ENCODE data around the gene ZNF764. TPM values are rescaled to one million over a fixed set of nuclear protein-coding genes. Genes with fewer than 3 reads are reported as not detected.

ZNF764 gene
- total RNA-seq, 4 donors from 2014 or later, result 17.9 to 48.0 (median 23.2) TPM

DNA sequence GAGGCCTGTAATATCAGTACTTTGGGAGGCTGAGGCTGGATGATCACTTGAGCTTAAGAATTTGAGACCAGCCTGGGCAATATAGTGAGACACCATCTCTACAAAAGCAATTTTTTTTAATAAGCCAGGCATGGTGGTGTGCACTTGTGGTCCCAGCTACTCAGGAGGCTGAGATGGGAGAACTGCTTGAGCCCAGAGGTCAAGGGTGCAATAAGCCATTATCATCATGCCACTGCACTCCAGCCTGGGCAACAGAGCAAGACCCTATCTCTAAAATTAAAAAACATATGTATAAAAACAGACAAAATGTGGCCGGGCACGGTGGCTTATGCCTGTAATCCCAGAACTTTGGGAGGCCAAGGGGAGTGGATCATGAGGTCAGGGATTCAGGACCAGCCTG lies 30.5 kb upstream of the ZNF764 start:
- 89 to 100% methylated on average over 2 of the region's 2 CpGs for WGBS, 2 donors (ENCODE audit: low coverage in 1 of 2)
- Histone ChIP-seq H3K4me3 (no peak overlapping the region), H3K27me3 (no peaks in the 10 kb centered on the region), H3K4me1 (peaks cover 7 to 33% (median 25%) of the 10 kb centered on the region in 4 donors), H3K9me3 (no peaks in the 10 kb centered on the region), H3K36me3 (no peaks in the 10 kb centered on the region), H3K27ac (no peak overlapping the region)
- in situ Hi-C loops (cut with MboI; ENCODE audit: low pct_ligation_motif_present in 1 of 4, low pct_unique_long_range_greater_than_20kb in 1 of 4, low sequenced_read_pairs in 3 of 4), result no loop called here
- no peak for DNase-seq
- no peak for TF ChIP-seq EP300 (IDR thresholded peaks at IDR 0.05; ENCODE audit: low read depth)
- TF ChIP-seq, protein P1, sequence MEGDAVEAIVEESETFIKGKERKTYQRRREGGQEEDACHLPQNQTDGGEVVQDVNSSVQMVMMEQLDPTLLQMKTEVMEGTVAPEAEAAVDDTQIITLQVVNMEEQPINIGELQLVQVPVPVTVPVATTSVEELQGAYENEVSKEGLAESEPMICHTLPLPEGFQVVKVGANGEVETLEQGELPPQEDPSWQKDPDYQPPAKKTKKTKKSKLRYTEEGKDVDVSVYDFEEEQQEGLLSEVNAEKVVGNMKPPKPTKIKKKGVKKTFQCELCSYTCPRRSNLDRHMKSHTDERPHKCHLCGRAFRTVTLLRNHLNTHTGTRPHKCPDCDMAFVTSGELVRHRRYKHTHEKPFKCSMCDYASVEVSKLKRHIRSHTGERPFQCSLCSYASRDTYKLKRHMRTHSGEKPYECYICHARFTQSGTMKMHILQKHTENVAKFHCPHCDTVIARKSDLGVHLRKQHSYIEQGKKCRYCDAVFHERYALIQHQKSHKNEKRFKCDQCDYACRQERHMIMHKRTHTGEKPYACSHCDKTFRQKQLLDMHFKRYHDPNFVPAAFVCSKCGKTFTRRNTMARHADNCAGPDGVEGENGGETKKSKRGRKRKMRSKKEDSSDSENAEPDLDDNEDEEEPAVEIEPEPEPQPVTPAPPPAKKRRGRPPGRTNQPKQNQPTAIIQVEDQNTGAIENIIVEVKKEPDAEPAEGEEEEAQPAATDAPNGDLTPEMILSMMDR (IDR thresholded peaks at IDR 0.05), result no peak
- TF ChIP-seq POLR2A (IDR thresholded peaks at IDR 0.05), result no peak
- TF ChIP-seq POLR2AphosphoS5 (IDR thresholded peaks at IDR 0.05), result no peak
- intact Hi-C loops (cut with DNase I; ENCODE audit: low total_unique reads), result no loop called here

DNA sequence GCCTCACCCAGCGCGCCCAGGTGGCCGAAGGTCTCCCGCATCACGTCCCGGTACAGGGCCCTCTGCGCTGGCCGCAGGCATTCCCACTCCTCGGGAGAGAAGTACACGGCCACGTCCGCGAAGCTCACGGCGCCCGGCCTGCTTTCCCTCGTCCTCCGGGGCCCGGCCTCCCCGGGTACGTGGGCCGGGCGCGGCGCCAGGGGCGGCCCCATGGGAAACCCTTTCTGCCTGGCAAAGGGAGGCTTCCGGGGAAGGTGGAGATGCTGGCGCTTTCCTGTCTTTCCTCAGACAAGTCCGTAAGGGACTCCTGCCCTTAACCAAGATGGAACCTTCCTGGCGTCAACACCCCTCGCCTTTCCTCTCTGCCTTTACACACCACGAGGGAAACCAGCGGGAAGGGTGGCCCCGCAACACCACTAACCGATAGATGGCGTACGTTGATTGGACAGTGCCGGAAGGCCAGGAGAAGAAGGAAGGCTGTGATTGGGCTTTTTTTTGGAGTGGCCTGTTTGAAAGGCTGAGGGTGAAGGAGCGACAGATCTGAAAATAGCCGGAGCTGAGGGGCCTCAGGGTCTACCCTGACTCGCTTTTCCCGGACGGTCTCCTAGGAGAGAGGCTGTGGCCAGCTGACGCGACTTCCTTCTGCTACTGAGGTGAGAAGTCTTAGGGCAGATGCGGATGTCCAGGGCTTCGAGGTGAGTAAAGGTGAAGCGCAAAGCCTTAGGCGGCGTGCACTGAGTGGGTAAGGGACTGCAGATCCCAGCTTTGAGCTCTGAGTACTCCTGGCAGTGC lies 27.4 kb upstream of the ZNF764 start, which contains the start of gene ZNF785:
TSS of gene ZNF785 (minus strand) at position 298 of the 792 bp plus-strand sequence. CDS start at position 212, 86 bp downstream.
- intact Hi-C loops (cut with DNase I; ENCODE audit: low total_unique reads), result no loop called here
- TF ChIP-seq POLR2AphosphoS5 (IDR thresholded peaks at IDR 0.05) (peak; percentile 52 to 79 (median 59)), EP300 (IDR thresholded peaks at IDR 0.05; ENCODE audit: low read depth) (no peak), POLR2A (IDR thresholded peaks at IDR 0.05) (peak; percentile 45)
- TF ChIP-seq, protein P1 (IDR thresholded peaks at IDR 0.05), result peak in 2 of 5 experiments; percentile 18 to 22
- H3K4me1 ChIP-seq, result peaks cover 7 to 40% (median 25%) of the 10 kb centered on the region in 4 donors

DNA sequence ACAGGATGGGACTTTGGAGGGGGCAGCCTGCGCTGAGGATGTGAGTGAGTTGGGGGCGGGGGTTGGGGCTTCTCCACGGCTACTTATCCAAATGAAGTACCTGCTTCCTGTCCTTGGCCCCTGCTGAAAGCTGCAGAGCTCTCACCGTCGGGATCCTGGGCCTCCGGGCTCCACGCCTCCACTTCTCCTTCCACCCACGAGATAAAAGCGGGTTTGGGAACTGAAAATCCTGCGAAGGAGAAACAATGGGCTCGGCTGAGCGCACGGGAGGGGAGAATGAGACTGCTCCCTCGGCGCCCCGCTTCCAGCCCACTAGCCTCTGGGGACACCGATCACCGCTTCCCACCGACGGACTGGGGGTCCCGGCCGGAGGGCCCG lies 26.8 kb upstream of the ZNF764 start:
- TF ChIP-seq POLR2AphosphoS5 (IDR thresholded peaks at IDR 0.05) (no peak), EP300 (IDR thresholded peaks at IDR 0.05; ENCODE audit: low read depth) (no peak), POLR2A (IDR thresholded peaks at IDR 0.05) (no peak)
- TF ChIP-seq, protein P1 (IDR thresholded peaks at IDR 0.05), result no peak
- Histone ChIP-seq H3K36me3 (peaks cover 0 to 7% (median 3%) of the 10 kb centered on the region in 4 donors), H3K27ac (peak overlapping the region; percentile 90 to 95 (median 90)), H3K27me3 (no peaks in the 10 kb centered on the region), H3K4me3 (peak overlapping the region; percentile 54 to 85 (median 67)), H3K9me3 (no peaks in the 10 kb centered on the region), H3K4me1 (peaks cover 7 to 36% (median 23%) of the 10 kb centered on the region in 4 donors)
- 0% methylated on average over 19 of the region's 23 CpGs; no CpG with 5 or more reads in 1 of the 2 donors for WGBS, 2 donors (ENCODE audit: low coverage in 1 of 2)
- peak; percentile 30 for DNase-seq
- in situ Hi-C loops (cut with MboI; ENCODE audit: low pct_ligation_motif_present in 1 of 4, low pct_unique_long_range_greater_than_20kb in 1 of 4, low sequenced_read_pairs in 3 of 4), result no loop called here
- intact Hi-C loops (cut with DNase I; ENCODE audit: low total_unique reads), result no loop called here

More for the DNA sequence above, 27.4 kb upstream of the ZNF764 start, which contains the start of gene ZNF785:
- Histone ChIP-seq H3K9me3 (no peaks in the 10 kb centered on the region), H3K27me3 (no peaks in the 10 kb centered on the region), H3K36me3 (peaks cover 0 to 7% (median 3%) of the 10 kb centered on the region in 4 donors), H3K27ac (peak within 1 kb of the TSS; percentile 90 to 95 (median 90)), H3K4me3 (peak within 1 kb of the TSS; percentile 54 to 85 (median 67))
- DNase-seq, result peak; percentile 97
- in situ Hi-C loops (cut with MboI; ENCODE audit: low pct_ligation_motif_present in 1 of 4, low pct_unique_long_range_greater_than_20kb in 1 of 4, low sequenced_read_pairs in 3 of 4), result no loop called here
- WGBS, 2 donors (ENCODE audit: low coverage in 1 of 2), result 2% methylated on average over 38 of the region's 50 CpGs; no CpG with 5 or more reads in 1 of the 2 donors

DNA sequence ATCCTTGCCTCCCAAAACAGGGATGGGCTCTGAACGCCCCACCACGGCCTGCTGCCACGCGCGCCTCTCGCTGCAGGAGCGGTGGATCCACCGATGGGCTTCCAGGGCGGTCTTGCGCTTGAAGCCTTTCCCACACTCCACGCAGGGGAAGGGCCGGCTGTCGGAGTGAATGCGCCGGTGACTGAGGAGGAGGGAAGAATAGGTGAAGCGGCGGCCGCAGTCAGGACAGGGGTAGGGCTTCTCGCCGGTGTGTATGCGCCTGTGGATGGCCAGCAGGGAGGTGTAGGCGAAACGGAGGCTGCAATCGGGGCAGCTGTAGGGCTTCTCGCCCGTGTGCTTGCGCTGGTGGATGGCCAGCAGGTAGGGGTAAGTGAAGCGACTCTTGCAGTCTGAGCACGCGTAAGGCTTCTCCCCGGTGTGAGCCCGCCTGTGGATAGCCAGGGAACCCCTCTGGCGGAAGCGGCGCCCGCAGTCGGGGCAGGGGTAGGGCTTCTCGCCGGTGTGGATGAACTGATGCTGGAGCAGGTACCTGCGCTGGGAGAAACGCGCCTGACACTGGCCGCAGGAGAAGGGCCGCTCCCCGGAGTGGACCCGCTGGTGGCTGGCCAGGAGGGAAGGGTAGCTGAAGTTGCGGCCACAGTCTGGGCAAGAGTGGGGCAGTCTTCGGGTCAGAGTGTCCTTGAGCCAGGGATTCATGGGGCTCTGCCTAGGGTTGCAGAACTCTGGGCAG lies 24.6 kb upstream of the ZNF764 start:
- no peak for DNase-seq
- intact Hi-C loops (cut with DNase I; ENCODE audit: low total_unique reads), result no loop called here

More for the DNA sequence above, 24.6 kb upstream of the ZNF764 start:
- Histone ChIP-seq H3K9me3 (no peaks in the 10 kb centered on the region), H3K4me3 (no peak overlapping the region), H3K27ac (no peak overlapping the region), H3K4me1 (peaks cover 7 to 36% (median 23%) of the 10 kb centered on the region in 4 donors), H3K36me3 (peaks cover 0 to 14% (median 3%) of the 10 kb centered on the region in 4 donors), H3K27me3 (no peaks in the 10 kb centered on the region)
- in situ Hi-C loops (cut with MboI; ENCODE audit: low pct_ligation_motif_present in 1 of 4, low pct_unique_long_range_greater_than_20kb in 1 of 4, low sequenced_read_pairs in 3 of 4), result no loop called here
- TF ChIP-seq POLR2A (IDR thresholded peaks at IDR 0.05) (no peak), POLR2AphosphoS5 (IDR thresholded peaks at IDR 0.05) (no peak), EP300 (IDR thresholded peaks at IDR 0.05; ENCODE audit: low read depth) (no peak)
- TF ChIP-seq, protein P1 (IDR thresholded peaks at IDR 0.05), result no peak
- WGBS, 2 donors (ENCODE audit: low coverage in 1 of 2), result 95 to 98% methylated on average over 11 to 48 of the region's 48 CpGs

Measured in transverse colon (tissue), 4 donors.